Ovary (tissue), 3 donors: ENCODE measurements around the gene MRRF.

ENCODE experiments used
- EP300 ChIP-seq: sonication (generic); formaldehyde crosslinking; IDR thresholded peaks from one replicate; pipeline ENCODE4 v1.6.1; 2017; ENCODE audit warnings: antibody characterized with exemption
- POLR2A ChIP-seq: fragments of 450-650 bp; IDR thresholded peaks from one replicate; pipeline ENCODE4 v1.6.1; 2017; ENCODE audit warnings: antibody characterized with exemption, mild to moderate bottlenecking, moderate library complexity
- TF ChIP-seq, protein P1 (sequence below), 3 donors: fragments of 450-650 bp in 2 of 3; fragments of 200-600 bp in 1 of 3; IDR thresholded peaks; one replicate each; pipeline versions ENCODE4 v1.5.1 to v1.8.0; 2016 to 2022; ENCODE audit warnings: antibody characterized with exemption in 3 of 3, mild to moderate bottlenecking in 1 of 3
- donor health status: DM: no; HTN: no; CAD: no.

DNA sequence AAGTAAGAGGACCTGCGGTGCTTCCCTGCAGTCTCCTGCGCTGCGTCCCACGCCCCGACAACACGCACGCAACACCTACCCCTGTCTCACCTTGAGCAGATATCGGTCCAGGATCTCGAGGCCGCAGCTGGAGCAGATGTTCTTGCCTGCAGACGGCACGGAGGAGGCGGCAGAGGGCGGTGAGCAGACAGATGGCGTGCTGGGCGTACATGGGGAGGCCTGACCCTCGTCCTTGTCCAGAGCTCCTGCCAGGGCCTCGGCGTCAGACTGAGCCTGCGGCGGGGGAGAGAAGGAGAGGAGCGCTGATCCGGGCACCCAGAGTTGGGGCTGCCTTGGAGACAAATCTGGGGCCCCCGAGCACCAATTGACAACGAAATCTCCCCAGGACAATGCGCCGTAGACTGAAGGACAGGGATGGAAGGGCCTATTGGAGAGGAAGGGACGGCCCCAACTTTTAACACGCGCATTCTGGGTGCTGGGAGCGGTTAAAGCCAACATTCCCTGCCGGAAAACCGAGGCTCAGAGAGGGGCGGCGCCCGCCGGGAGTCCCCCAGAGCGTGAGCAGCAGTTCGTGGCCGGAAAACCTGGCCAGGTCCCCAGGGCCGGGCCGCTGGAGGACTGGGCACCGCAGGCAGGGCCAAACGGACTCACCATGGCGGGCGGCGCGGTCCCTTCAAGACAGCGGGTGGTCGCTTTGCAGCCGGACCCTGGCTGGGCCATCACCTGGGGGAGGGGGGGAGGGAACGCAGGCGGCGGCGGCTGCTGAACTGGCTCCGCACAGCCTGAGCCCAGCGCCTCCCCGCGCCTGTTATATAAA, 37.7 kb upstream of the MRRF start:
- TF ChIP-seq, protein P1, sequence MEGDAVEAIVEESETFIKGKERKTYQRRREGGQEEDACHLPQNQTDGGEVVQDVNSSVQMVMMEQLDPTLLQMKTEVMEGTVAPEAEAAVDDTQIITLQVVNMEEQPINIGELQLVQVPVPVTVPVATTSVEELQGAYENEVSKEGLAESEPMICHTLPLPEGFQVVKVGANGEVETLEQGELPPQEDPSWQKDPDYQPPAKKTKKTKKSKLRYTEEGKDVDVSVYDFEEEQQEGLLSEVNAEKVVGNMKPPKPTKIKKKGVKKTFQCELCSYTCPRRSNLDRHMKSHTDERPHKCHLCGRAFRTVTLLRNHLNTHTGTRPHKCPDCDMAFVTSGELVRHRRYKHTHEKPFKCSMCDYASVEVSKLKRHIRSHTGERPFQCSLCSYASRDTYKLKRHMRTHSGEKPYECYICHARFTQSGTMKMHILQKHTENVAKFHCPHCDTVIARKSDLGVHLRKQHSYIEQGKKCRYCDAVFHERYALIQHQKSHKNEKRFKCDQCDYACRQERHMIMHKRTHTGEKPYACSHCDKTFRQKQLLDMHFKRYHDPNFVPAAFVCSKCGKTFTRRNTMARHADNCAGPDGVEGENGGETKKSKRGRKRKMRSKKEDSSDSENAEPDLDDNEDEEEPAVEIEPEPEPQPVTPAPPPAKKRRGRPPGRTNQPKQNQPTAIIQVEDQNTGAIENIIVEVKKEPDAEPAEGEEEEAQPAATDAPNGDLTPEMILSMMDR (IDR thresholded peaks at IDR 0.05) = no peak
- TF ChIP-seq POLR2A (no peak), EP300 (no peak)
